NCI-H2227 treated with DMSO at 0.1 percent for 48 hours (cell line): ENCODE data around the gene RELN.

ENCODE experiments used
- DNase-seq: peaks from one replicate; lab custom pipeline; 2025; lab: John Stamatoyannopoulos, UW

The RELN gene

DNA sequence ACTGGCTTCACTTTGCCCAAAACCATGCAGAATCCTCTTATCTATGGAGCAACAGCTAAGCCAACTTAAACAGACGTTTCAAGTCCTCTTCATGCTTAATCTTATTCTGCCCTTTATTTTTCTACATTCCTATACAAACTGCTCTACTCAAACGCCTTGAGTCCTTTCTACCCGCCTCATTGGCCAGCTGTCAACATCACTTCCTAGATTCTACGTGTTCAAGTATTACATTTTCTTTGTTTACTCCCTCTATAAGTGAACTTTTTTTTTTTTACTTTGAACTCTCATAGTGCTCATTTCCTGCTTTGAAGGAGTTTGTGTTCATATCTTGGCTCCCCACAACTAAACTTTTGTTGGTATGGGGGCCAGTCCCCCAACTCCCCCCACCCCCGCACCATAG is 514.5 kb downstream of the RELN start:
- DNase-seq = no peak

DNA sequence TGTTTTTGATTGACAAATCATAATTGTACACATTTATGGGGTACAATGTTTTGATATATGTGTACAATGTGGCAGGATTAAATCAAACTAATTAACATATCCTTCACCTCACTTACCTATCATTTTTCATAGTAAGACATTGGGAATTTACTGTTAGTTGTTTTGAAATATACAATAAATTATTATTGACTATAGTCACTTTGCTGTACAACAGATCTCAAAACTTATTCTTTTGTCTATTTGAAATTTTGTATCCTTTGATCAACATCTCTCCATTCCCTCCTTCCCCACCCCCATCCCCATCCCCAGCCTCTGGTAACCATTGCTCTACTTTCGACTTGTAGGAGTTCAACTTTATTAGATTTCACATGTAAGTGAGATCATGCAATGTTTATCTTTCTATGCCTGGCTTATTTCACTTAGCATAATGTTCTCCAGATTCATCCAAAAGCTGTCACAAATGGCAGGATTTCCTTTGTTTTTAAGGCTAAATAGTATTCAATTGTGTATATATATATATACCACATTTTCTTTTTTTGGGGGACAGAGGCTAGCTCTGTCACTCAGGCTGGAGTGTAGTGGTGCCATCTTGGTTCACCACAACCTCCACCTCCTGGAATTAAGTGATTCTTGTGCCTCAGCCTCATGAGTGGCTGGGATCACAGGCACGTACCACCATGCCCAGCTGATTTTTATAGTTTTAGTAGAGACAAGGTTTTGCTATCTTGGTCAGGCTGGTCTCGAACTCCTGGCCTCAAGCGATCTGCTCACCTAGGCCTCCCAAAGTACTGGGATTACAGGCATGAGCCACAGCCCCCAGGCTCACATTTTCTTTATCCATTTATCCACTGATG is 520.1 kb downstream of the RELN start:
- no peak for DNase-seq

DNA sequence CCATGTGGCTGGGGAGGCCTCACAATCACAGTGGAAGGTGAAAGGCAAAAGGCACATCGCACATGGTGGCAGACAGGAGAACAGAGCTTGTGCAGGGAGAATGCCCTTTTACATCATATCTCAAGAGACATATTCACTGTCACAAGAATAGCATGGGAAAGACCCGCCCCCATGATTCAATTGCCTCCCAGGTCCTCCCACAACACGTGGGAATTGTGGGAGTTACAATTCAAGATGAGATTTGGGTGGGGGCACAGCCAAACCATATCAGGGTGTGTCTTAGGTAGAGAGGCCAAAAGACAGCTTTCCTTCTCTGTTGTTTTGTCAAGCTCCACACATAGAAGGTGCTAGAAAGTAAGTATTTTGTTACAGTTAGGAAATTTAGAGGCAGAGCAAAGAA is 522.6 kb downstream of the RELN start:
- no peak for DNase-seq

DNA sequence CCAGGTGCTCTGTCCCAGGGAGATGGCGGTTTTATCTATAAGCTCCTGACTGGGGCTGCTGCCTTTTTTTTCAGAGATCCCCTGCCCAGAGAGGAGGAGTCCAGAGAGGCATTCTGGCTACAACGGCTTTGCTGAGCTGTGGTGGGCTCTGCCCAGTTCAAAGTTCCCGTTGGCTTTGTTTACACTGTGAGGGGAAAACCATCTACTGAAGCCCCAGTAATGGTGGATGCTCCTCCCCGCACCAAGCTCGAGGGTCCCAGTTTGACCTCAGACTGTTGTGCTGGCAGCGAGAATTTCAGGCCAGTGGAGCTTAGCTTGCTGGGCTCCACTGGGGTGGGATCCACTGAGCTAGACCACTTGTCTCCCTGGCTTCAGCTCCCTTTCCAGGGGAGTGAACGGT is 527.1 kb downstream of the RELN start:
- DNase-seq = no peak

DNA sequence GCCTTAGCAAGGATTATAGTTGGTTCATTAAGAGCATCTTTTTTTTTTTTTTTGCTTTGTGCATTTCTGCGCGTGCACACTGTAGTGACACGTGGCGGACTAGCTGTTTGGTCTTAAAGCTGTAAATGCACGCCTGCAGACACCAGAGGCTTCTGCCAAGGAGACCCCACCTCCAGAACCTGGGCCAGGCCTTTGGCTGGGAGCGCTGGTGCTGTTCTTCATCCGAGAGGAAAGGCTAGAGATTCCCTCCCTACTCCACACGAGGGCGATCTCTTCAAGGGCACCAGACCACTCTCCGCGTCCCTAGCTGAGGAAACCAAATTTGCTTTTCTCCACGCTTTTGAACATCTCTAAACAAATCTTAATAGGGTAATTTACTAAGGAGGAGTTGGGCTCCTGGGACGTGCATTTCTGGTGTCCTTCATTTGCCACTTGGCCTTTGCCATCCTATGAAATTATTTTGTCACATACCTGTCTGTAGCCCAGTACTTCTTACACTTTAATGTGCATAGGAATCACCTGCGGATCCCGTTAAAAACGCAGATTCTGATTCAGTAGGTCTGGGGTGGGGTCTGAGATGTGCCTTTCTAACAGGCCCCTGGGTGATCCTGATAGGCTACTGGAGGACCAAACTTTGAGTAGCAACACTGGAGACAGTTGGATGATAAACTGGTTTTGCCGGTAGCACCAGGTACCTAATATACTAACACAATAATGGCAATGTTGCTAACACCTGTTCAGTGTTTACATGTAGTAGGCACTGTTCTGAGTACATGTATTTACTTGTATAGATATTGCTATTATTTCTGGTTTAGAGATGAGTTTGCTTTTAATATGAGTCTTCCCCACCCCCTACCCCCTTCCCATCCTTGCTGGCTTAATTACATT is 542.1 kb downstream of the RELN start:
- peak; percentile 69 for DNase-seq

DNA sequence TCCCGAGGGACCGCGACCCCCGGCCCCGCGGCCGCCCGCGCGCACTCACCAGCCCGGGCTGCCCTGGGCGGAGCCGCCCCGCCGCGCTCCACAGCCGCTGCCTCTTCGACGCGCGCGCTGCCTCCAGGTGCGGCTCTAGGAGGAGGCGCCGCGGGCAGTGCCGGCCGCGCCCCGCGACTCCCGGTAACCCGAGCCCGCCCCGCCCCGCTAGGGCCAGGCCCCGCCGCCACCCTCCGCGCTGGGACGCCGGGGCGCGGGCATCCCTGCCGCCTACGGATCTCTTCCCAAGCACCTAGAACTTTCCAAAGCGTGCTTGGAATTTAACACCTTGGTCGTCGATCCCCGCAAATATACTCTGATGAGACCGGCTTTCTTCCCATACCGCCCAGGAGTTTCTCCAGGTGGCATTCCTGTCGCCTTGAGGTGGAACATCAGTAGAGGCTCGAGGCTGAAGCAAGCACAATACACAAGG is 543.4 kb downstream of the RELN start, which contains the start of gene SLC26A5:
TSS of gene SLC26A5 (minus strand) at position 159 of the 472 bp plus-strand sequence. CDS start 24,693 bp downstream, outside the sequence.
- no peak for DNase-seq

DNA sequence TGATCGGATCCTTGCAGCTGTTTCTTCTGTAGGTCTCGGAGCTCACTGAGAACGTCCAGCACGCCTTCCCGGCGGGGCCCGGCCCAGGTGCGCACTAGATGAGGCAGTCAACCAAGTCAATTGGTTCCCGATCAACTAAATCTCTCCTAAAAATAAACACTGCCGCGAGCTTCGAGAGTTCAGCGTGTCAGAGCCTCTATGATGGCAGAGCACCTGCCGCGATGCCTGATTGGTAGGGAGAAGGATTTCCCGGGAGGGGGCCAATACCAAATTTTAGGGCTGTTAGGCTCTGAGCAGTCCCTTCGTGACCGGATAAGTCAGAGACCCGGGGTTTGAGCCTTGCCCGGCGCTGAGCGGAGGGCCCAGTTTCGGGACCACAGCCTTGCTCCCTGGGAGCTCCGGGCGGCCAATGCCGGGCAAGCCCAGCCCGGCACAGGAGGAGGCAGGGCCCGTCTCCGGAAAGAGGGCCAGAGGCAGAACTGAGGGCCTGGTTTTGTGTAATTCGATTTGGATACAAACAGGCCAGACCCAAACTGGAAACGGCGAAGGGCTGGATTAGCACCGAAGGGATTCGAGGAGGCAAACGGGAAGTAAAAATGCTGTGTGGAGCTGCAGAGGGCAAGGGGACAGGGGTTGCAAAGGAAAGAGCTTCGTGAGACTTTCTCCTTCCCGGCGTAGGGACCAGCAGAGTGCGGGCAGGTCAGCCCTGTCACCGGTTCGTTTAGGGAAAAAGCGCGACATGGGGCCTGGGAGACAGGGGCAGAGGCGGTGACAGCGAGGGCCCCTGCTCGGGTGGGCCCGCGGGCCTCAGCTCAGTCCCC is 544.0 kb downstream of the RELN start:
- DNase-seq = no peak

DNA sequence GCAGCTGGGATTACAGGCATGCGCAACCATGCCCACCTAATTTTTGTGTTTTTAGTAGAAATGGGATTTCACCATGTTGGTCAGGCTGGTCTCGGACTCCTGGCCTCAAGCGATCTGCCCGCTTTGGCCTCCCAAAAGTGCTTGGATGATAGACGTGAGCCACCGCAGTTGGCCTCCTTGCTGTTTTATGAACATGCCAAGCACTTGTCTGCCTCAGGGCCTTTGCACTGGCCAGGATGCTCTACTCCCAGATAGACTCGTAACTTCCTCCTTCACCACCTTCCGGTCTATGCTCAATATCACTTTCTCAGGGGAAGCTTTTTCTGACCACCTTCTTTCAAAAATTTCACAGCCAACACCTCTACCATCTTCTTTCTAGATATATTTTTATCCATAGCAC is 549.8 kb downstream of the RELN start:
- DNase-seq = no peak

DNA sequence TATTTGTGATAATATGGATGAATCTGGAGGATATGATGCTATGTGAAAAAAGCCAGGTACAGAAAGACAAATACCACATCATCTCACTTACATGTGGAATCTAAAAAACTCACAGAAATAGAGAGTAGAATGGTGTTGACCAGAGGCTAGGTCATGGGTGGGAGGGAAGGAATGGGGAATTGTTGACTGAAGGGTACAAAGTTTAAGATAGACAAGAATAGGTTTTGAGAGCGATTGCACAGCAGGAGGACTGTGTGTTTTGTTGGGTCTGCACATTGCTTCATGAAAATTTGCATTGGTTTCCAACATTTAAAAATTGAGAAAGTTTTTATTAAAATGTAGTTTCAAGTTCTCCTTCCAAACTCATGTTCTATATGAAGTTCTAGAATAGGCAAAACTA is 551.8 kb downstream of the RELN start:
- no peak for DNase-seq

DNA sequence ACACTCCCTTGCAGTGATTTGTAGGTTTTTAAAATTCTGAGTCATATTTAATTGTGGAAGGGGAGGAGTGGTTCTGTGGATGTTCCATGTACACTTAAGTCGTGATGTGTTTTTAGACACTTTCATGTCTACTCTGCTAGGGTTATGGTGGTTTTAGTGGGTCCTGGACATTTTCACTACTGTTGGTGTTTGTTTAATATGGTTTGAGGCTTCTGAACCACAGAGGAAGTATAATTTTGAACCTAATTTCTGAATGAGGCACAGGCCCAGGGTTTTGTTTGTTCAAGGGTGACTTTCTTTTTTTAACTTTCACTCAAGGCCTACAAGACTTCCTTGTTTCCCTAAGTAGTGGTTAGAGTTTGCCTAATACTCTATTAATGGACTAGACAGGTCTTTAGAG is 556.7 kb downstream of the RELN start:
- no peak for DNase-seq

DNA sequence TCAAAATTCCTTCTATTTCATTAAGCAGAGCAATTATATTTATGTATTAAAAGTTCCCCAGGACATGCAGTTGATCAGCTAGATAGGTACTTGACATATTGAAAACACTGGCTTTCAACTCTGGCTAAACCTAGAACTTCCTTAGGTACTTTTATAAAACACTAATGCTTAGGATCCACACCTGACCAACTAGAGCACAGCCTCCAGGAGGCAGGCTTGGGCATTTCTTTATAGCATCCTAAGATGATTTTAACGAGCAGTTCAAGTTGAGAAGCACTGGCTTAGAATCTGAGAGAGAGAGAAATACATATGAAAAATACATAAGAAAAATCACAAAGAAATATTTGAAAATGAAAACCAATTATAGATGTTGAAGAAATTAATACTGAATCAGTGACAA is 564.3 kb downstream of the RELN start:
- DNase-seq = no peak

DNA sequence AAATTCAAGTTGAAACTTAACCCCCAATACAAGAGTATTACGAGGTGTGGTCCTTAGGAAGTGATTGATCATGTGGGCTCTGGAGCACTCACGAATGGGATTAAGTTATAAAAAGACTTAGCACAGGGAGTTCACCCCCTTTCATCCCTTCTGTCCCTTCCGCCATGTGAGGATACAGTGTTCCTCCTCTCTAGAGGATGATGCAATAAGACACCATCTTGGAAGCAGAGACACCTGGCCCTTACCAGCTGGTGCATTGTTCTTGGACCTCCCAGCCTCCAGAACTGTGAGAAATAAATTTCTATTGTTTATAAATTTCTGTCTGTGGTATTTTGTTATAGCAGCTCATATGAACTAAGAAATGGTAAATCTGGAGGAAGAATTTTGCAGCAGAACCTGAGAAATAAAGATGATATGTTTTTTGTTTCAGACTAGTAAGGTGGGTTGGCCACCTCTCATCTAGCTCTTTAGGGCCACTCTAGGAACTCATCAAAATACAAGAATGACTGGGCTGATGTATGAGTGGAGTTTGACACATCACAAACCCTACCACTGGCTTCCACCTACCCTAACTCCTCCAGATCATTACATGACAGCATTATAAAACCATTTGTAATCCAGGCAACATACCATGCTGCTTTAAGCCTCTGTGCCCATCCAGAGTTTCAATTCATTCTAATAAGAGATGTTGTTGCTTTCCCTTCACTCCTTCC is 565.8 kb downstream of the RELN start:
- no peak for DNase-seq
